ENCODE results near the gene RPL9. TPM values are rescaled to one million over a fixed set of nuclear protein-coding genes. Genes with fewer than 3 reads are reported as not detected.
"Not testable (repeated sequence)": the region's sequence is repeated elsewhere in the genome, so short reads cannot be mapped to it uniquely, and the experiment has no call there.

The RPL9 gene
- total RNA-seq, 1 experiment from 2014 or later, result 1,343 TPM

- no peak for DNase-seq (ENCODE audit: low read depth)
Measured at GRCh38 chr4:39467464-39467863, 8.7 kb upstream of the RPL9 start.

- DNase-seq (ENCODE audit: low read depth), result no peak
Measured at GRCh38 chr4:39466747-39467146, 8.0 kb upstream of the RPL9 start.

- peak; percentile 77 for DNase-seq (ENCODE audit: low read depth)
Measured at GRCh38 chr4:39464886-39465501, 6.3 kb upstream of the RPL9 start.

- DNase-seq (ENCODE audit: low read depth), result not testable (repeated sequence)
Measured at GRCh38 chr4:39458161-39458504, 589 bp downstream of the RPL9 start.

- DNase-seq (ENCODE audit: low read depth), result no peak
Measured at GRCh38 chr4:39456946-39457763, 1.6 kb downstream of the RPL9 start.

GRCh38 chr4:39455486-39455885 lies 3.2 kb downstream of the RPL9 start:
- no peak for DNase-seq (ENCODE audit: low read depth)

GRCh38 chr4:39453738-39454137 lies 5.0 kb downstream of the RPL9 start:
- DNase-seq (ENCODE audit: low read depth), result no peak

- no peak for DNase-seq (ENCODE audit: low read depth)
Measured at GRCh38 chr4:39452860-39453587, 5.7 kb downstream of the RPL9 start.

GRCh38 chr4:39452153-39452859 lies 6.4 kb downstream of the RPL9 start:
- DNase-seq (ENCODE audit: low read depth), result no peak

- DNase-seq (ENCODE audit: low read depth), result no peak
Measured at GRCh38 chr4:39451423-39452023, 7.2 kb downstream of the RPL9 start.

- no peak for DNase-seq (ENCODE audit: low read depth)
Measured at GRCh38 chr4:39450618-39451017, 8.1 kb downstream of the RPL9 start.

- no peak for DNase-seq (ENCODE audit: low read depth)
Measured at GRCh38 chr4:39446842-39447573, 11.7 kb downstream of the RPL9 start.

GRCh38 chr4:39446483-39446841 lies 12.3 kb downstream of the RPL9 start:
- DNase-seq (ENCODE audit: low read depth), result no peak

GRCh38 chr4:39442998-39443397 lies 15.7 kb downstream of the RPL9 start:
- DNase-seq (ENCODE audit: low read depth), result no peak

- no peak for DNase-seq (ENCODE audit: low read depth)
Measured at GRCh38 chr4:39441593-39441992, 17.1 kb downstream of the RPL9 start.

- DNase-seq (ENCODE audit: low read depth), result no peak
Measured at GRCh38 chr4:39435659-39436563, 22.8 kb downstream of the RPL9 start.

GRCh38 chr4:39433878-39434492 lies 24.7 kb downstream of the RPL9 start:
- no peak for DNase-seq (ENCODE audit: low read depth)

- no peak for DNase-seq (ENCODE audit: low read depth)
Measured at GRCh38 chr4:39429476-39430334, 29.0 kb downstream of the RPL9 start.

All from HT1080 (cell line).